DOHH2 (cell line): Measurements from ENCODE around the gene GRK1.

Experiments used
- H3F3A ChIP-seq: fragments of 200-600 bp; sonication (generic), shearing (Covaris generic); 2 replicates; pipeline ENCODE4 v1.6.0; 2016; ENCODE audit warnings: antibody characterized with exemption, mild to moderate bottlenecking; ENCODE audit not compliant: control insufficient read depth, insufficient read depth
- H3K27ac ChIP-seq: fragments of 200-600 bp; sonication (generic); 2 replicates; pipeline ENCODE4 v1.5.1; 2014; ENCODE audit warnings: low read depth, mild to moderate bottlenecking, low read length, moderate library complexity
- H3K27me3 ChIP-seq: fragments of 200-600 bp; sonication (generic); 2 replicates; pipeline ENCODE4 v1.6.1; 2014; ENCODE audit warnings: mild to moderate bottlenecking, low read length, mixed read lengths; ENCODE audit not compliant: control insufficient read depth
- H3K36me3 ChIP-seq: fragments of 200-600 bp; sonication (generic); 2 replicates; pipeline ENCODE4 v1.6.1; 2014; ENCODE audit warnings: mild to moderate bottlenecking, low read length, moderate library complexity, mixed read lengths; ENCODE audit not compliant: control insufficient read depth
- H3K4me1 ChIP-seq: fragments of 200-600 bp; sonication (generic); 2 replicates; pipeline ENCODE4 v1.6.1; 2014; ENCODE audit warnings: mild to moderate bottlenecking, low read length, mixed read lengths; ENCODE audit not compliant: control insufficient read depth
- H3K4me2 ChIP-seq: fragments of 200-600 bp; sonication (generic); 2 replicates; pipeline ENCODE4 v1.6.0; 2014; ENCODE audit warnings: mild to moderate bottlenecking, low read length, moderate library complexity
- H3K4me3 ChIP-seq: fragments of 200-600 bp; sonication (generic); 2 replicates; pipeline ENCODE4 v1.5.1; 2014; ENCODE audit warnings: mild to moderate bottlenecking, low read length, mixed read lengths
- H3K79me2 ChIP-seq: fragments of 200-600 bp; sonication (generic); 2 replicates; pipeline ENCODE4 v1.6.1; 2014; ENCODE audit warnings: mild to moderate bottlenecking, low read length, mixed read lengths; ENCODE audit not compliant: control insufficient read depth
- H3K9me2 ChIP-seq: fragments of 200-600 bp; sonication (generic); replicated peaks from 2 replicates; pipeline ENCODE4 v1.6.1; 2014; ENCODE audit warnings: mild to moderate bottlenecking, low read length, mixed read lengths; ENCODE audit not compliant: control insufficient read depth
- H3K9me3 ChIP-seq: fragments of 200-600 bp; sonication (generic); 2 replicates; pipeline ENCODE4 v1.6.1; 2014; ENCODE audit warnings: antibody characterized with exemption, low read length, mixed read lengths; ENCODE audit not compliant: control insufficient read depth, insufficient read depth
- H4K20me1 ChIP-seq: fragments of 200-600 bp; sonication (generic); 2 replicates; pipeline ENCODE4 v1.6.0; 2014; ENCODE audit warnings: low read depth, mild to moderate bottlenecking, antibody characterized with exemption, low read length, moderate library complexity; ENCODE audit not compliant: control insufficient read depth, insufficient read depth
- EZH2phosphoT487 ChIP-seq: fragments of 200-600 bp; sonication (generic); IDR thresholded peaks from 2 replicates; pipeline ENCODE4 v1.6.1; 2017; ENCODE audit warnings: borderline replicate concordance, mild to moderate bottlenecking, antibody characterized with exemption, low read length, moderate library complexity, mixed read lengths
- TF ChIP-seq, protein P1 (sequence below): fragments of 200-600 bp; sonication (generic); IDR thresholded peaks from one replicate; pipeline ENCODE4 v1.5.1; 2014; ENCODE audit warnings: antibody characterized with exemption, mild to moderate bottlenecking, low read depth, low read length; ENCODE audit not compliant: poor library complexity, severe bottlenecking

The GRK1 gene

DNA sequence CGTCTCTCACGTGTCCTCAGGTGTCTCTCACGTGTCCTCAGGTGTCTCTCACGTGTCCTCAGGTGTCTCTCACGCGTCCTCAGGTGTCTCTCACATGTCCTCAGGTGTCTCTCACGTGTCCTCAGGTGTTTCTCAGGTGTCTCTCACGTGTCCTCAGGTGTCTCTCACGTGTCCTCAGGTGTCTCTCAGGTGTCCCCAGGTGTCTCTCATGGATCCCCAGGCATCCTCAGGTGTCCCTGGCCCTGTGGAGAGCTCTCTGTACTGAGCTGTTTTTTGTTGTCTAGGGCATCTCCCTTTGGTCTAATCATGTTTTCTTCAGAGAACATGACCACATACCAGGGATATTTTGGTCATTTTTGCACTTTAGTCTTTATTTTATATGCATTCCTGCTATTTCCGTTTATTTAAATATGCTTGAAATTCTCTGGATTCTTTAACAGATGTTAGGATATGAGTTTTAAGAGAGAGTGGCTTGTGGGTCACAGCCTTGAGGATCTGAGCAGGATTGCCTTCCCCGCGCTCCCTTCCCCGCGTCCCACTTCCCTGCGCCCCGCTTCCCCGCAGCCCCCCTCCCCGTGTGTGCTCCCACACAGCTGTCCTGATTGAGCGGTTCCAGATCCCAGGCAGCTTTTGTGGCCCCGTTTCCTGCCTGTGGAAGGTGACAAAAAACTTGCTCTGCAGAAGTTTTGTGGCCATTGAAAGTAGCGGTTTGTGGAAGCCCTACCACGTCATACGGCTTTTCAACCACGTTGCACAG, 40.9 kb upstream of the GRK1 start:
- Histone ChIP-seq H3K79me2 (peaks cover 97% of the 10 kb centered on the region), H3F3A (no peaks in the 10 kb centered on the region), H3K27ac (no peak overlapping the region), H4K20me1 (peaks cover 21% of the 10 kb centered on the region; the same call in 1 of the 2 replicates), H3K4me1 (no peaks in the 10 kb centered on the region), H3K27me3 (no peaks in the 10 kb centered on the region), H3K36me3 (peaks cover 86% of the 10 kb centered on the region), H3K9me2 (no peaks in the 10 kb centered on the region), H3K9me3 (no peaks in the 10 kb centered on the region), H3K4me3 (no peak overlapping the region), H3K4me2 (no peak overlapping the region)
- no peak for TF ChIP-seq EZH2phosphoT487
- TF ChIP-seq, protein P1, sequence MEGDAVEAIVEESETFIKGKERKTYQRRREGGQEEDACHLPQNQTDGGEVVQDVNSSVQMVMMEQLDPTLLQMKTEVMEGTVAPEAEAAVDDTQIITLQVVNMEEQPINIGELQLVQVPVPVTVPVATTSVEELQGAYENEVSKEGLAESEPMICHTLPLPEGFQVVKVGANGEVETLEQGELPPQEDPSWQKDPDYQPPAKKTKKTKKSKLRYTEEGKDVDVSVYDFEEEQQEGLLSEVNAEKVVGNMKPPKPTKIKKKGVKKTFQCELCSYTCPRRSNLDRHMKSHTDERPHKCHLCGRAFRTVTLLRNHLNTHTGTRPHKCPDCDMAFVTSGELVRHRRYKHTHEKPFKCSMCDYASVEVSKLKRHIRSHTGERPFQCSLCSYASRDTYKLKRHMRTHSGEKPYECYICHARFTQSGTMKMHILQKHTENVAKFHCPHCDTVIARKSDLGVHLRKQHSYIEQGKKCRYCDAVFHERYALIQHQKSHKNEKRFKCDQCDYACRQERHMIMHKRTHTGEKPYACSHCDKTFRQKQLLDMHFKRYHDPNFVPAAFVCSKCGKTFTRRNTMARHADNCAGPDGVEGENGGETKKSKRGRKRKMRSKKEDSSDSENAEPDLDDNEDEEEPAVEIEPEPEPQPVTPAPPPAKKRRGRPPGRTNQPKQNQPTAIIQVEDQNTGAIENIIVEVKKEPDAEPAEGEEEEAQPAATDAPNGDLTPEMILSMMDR = no peak

- peaks cover 91% of the 10 kb centered on the region for H3K79me2 ChIP-seq
- no peak overlapping the region for H3K4me2 ChIP-seq
- H3K9me3 ChIP-seq = no peaks in the 10 kb centered on the region
- H3K4me1 ChIP-seq = no peaks in the 10 kb centered on the region
- no peak overlapping the region for H3K4me3 ChIP-seq
- H3K27ac ChIP-seq = no peak overlapping the region
- H3K36me3 ChIP-seq = peaks cover 95% of the 10 kb centered on the region
- peaks cover 21% of the 10 kb centered on the region; the same call in 1 of the 2 replicates for H4K20me1 ChIP-seq
- H3K9me2 ChIP-seq = no peaks in the 10 kb centered on the region
- H3K27me3 ChIP-seq = no peaks in the 10 kb centered on the region
- TF ChIP-seq, protein P1 = no peak
- TF ChIP-seq EZH2phosphoT487 = no peak
- H3F3A ChIP-seq = no peaks in the 10 kb centered on the region
These were observed 39.9 kb upstream of the GRK1 start for GRCh38 chr13:113627136-113627535.

DNA sequence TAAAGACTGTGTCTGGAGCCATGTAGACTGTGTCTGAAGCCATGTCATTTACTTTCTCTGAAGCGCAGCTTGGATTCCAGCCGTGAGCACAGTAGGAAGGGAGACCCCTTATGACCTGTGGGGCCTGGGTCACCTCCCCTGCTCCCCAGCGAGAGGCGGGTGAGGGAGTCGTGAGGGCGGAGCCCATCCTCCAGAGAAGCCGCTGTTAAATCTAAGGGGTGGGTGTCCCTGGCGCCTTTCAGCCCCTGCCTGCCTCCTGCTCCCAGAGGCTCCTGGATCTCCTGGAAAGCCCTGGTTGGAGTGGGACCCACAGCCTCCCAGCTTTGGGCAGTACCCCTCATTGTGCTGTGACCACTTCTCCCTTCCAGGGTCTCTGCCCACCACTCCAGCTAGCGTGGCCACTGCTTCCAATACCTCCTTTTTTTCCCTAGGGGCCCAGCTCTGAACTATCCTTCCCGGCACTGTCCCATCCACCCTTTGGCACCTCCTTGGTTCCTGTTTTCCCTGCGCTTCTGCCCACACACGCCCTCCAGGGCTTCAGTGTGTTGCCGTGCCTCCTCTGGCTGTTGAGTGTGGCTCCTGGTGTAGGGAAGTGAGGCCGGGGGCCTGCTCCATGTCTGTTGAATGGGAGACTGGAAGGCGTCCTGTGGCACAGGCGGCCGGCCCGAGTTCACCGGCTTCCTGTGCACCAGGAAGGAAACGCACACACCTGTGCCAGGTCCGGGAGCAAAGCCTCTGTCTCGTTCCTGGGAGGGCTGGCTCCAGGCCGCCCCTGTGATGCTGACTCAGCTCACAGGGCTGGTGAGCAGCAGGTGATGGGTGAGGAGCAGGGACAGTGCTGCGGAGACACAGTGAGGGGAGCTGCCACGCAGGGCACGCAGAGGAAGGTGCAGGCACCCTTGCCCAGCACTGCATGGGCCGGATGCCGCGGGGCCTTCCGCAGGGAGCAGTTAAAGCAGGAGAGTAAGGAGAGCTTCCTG, 38.4 kb upstream of the GRK1 start:
- Histone ChIP-seq H3K4me2 (no peak overlapping the region), H3K36me3 (peaks cover 95% of the 10 kb centered on the region), H3K4me1 (no peaks in the 10 kb centered on the region), H3K79me2 (peaks cover 77% of the 10 kb centered on the region), H3K9me2 (no peaks in the 10 kb centered on the region), H3K9me3 (no peaks in the 10 kb centered on the region), H3K4me3 (no peak overlapping the region), H3K27ac (no peak overlapping the region), H3F3A (no peaks in the 10 kb centered on the region), H3K27me3 (no peaks in the 10 kb centered on the region), H4K20me1 (peaks cover 21% of the 10 kb centered on the region; the same call in 1 of the 2 replicates)
- TF ChIP-seq, protein P1 = no peak
- no peak for TF ChIP-seq EZH2phosphoT487
